Kidney epithelial cell (primary cell): ENCODE data around the gene CARF. TPM values are rescaled to one million over a fixed set of nuclear protein-coding genes. Genes with fewer than 3 reads are reported as not detected.
"Not testable (repeated sequence)": the region's sequence is repeated elsewhere in the genome, so short reads cannot be mapped to it uniquely, and the experiment has no call there.

Experiments used
- DNase-seq: peaks from one replicate; pipeline ENCODE4 v3.0.0-alpha.2; 2010; ENCODE audit warnings: low read depth
- H3K27me3 ChIP-seq: 2 replicates; pipeline ENCODE4 v1.6.0; 2011; ENCODE audit warnings: low read length; ENCODE audit not compliant: control insufficient read depth, insufficient read depth
- H3K36me3 ChIP-seq: 2 replicates; pipeline ENCODE4 v1.5.1; 2011; ENCODE audit warnings: low read length; ENCODE audit not compliant: control insufficient read depth, insufficient read depth
- H3K4me3 ChIP-seq: 2 replicates; pipeline ENCODE4 v1.5.1; 2011; ENCODE audit warnings: low read depth, mild to moderate bottlenecking, control low read depth, low read length
- CTCF ChIP-seq: IDR thresholded peaks from 2 replicates; pipeline ENCODE4 v1.5.1; 2011; ENCODE audit warnings: mild to moderate bottlenecking, moderate library complexity, low read length, control low read depth, inconsistent platforms; ENCODE audit not compliant: insufficient read depth, poor library complexity, severe bottlenecking
- total RNA-seq: library from RNA; depleted of rRNA; stranded (reverse); fragments of >200 nt; gene quantifications from 2 replicates; pipeline ENCODE4 v1.2.3, GENCODE V29; 2015

Gene CARF
- total RNA-seq, 1 donor from 2014 or later: 4.4 TPM

- Histone ChIP-seq H3K4me3 (no peak overlapping the region), H3K36me3 (no peaks in the 10 kb centered on the region), H3K27me3 (no peaks in the 10 kb centered on the region)
- DNase-seq: no peak
- TF ChIP-seq CTCF: no peak
Measured at GRCh38 chr2:202945497-202945896, 33.4 kb downstream of the CARF start.

GRCh38 chr2:202949333-202949732 is 37.3 kb downstream of the CARF start:
- H3K27me3 ChIP-seq, DNase-seq, H3K36me3 ChIP-seq, H3K4me3 ChIP-seq: not testable (repeated sequence)

- Histone ChIP-seq H3K36me3 (no peaks in the 10 kb centered on the region), H3K4me3 (no peak overlapping the region), H3K27me3 (no peaks in the 10 kb centered on the region)
- TF ChIP-seq CTCF: no peak
- no peak for DNase-seq
Measured at GRCh38 chr2:202950592-202950991, 38.5 kb downstream of the CARF start.

GRCh38 chr2:202960524-202960923 is 48.4 kb downstream of the CARF start:
- no peak for TF ChIP-seq CTCF
- Histone ChIP-seq H3K4me3 (no peak overlapping the region), H3K27me3 (no peaks in the 10 kb centered on the region), H3K36me3 (no peaks in the 10 kb centered on the region)
- no peak for DNase-seq

- no peak for DNase-seq
- TF ChIP-seq CTCF: no peak
- H3K36me3 ChIP-seq: no peaks in the 10 kb centered on the region
- H3K27me3 ChIP-seq: no peaks in the 10 kb centered on the region
- no peak overlapping the region for H3K4me3 ChIP-seq
Measured at GRCh38 chr2:202963712-202964111, 51.6 kb downstream of the CARF start.

GRCh38 chr2:202965810-202966460 is 53.9 kb downstream of the CARF start:
- DNase-seq: peak; percentile 59
- no peak overlapping the region for H3K4me3 ChIP-seq
- no peak for TF ChIP-seq CTCF
- H3K36me3 ChIP-seq: no peaks in the 10 kb centered on the region
- no peaks in the 10 kb centered on the region for H3K27me3 ChIP-seq

GRCh38 chr2:202969404-202969803 is 57.3 kb downstream of the CARF start:
- H3K4me3 ChIP-seq, DNase-seq, H3K27me3 ChIP-seq, H3K36me3 ChIP-seq: not testable (repeated sequence)
